ENCODE measurements around the gene OTUD5.

OTUD5 gene

DNA sequence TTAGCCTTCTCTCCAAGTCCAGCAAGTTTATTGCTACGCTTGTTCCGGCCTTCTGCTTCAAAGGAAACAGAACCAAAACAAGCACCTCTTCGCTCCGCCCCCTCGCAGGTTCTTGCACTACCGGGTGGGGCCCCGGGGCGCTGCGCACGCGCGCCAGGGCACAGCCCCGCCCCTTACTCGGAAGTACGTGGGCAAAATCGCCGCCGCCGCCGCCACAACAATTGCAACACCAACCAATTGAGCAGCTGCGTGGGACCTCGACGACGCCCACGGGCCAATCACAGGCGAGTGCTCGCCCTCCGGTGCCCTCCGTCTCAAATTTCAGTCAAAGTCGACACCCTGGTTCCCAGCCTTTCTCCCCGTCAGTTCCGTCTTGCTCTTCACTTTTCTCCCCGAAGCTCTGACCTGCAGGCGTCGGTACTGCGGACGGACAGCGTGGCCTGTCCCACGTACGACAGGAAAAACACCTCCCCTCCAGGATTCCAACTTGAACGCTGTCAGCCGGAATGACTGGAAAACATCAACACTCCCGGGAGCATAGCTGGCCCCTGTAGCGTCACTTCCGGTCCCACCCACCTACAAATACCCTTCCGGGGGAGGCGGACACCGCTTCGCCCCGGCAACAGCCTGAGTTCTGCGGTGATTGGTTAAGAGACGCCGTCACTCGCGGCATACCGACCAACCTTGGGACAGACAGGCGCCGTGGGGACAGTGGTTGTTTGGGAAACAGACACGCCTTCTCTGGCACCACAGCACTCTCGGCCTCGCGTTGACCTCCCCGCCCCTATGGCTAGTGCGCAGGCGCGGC lies 624 bp upstream of the OTUD5 start (continued):
- TF ChIP-seq HOXC10 (CRISPR knock-in tag; IDR thresholded peaks at IDR 0.05) (no peak), OVOL3 (tag by site-specific recombination; IDR thresholded peaks at IDR 0.05) (no peak), HOXA7 (CRISPR knock-in tag; IDR thresholded peaks at IDR 0.05; ENCODE audit: borderline replicate concordance) (no peak), SP7 (tag by site-specific recombination; IDR thresholded peaks at IDR 0.05) (peak; percentile 9; the same call in 1 of the 2 replicates), ZBTB48 (tag by site-specific recombination; IDR thresholded peaks at IDR 0.05) (0 out of 2 replicates have a peak, but pooled peaks have one; percentile 34), ZNF777 (tag by site-specific recombination; IDR thresholded peaks at IDR 0.05; ENCODE audit: borderline replicate concordance) (no peak), ZEB2 (tag by site-specific recombination; IDR thresholded peaks at IDR 0.05) (no peak; the same call in 1 of the 2 replicates), ZNF211 (tag by site-specific recombination; IDR thresholded peaks at IDR 0.05; ENCODE audit: low read depth) (no peak), ZNF560 (tag by site-specific recombination; IDR thresholded peaks at IDR 0.05; ENCODE audit: borderline replicate concordance) (no peak), ZNF548 (tag by site-specific recombination; IDR thresholded peaks at IDR 0.05) (no peak), EGR2 (tag by site-specific recombination; IDR thresholded peaks at IDR 0.05; ENCODE audit: low read depth) (peak; percentile 85), ZXDB (tag by site-specific recombination; IDR thresholded peaks at IDR 0.05) (peak; percentile 60), TRIM28 (IDR thresholded peaks at IDR 0.05; ENCODE audit: borderline replicate concordance, low read length) (no peak), ZNF37A (tag by site-specific recombination; IDR thresholded peaks at IDR 0.05) (no peak), ZNF629 (tag by site-specific recombination; IDR thresholded peaks at IDR 0.05) (peak; percentile 83), ZNF837 (tag by site-specific recombination; IDR thresholded peaks at IDR 0.05) (no peak), ZNF571 (tag by site-specific recombination; IDR thresholded peaks at IDR 0.05) (no peak), ZNF121 (tag by site-specific recombination; IDR thresholded peaks at IDR 0.05) (no peak)
- TF ChIP-seq, protein P1, sequence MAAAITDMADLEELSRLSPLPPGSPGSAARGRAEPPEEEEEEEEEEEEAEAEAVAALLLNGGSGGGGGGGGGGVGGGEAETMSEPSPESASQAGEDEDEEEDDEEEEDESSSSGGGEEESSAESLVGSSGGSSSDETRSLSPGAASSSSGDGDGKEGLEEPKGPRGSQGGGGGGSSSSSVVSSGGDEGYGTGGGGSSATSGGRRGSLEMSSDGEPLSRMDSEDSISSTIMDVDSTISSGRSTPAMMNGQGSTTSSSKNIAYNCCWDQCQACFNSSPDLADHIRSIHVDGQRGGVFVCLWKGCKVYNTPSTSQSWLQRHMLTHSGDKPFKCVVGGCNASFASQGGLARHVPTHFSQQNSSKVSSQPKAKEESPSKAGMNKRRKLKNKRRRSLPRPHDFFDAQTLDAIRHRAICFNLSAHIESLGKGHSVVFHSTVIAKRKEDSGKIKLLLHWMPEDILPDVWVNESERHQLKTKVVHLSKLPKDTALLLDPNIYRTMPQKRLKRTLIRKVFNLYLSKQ (tag by site-specific recombination; IDR thresholded peaks at IDR 0.05; ENCODE audit: borderline replicate concordance): no peak
- TF ChIP-seq, protein P2, sequence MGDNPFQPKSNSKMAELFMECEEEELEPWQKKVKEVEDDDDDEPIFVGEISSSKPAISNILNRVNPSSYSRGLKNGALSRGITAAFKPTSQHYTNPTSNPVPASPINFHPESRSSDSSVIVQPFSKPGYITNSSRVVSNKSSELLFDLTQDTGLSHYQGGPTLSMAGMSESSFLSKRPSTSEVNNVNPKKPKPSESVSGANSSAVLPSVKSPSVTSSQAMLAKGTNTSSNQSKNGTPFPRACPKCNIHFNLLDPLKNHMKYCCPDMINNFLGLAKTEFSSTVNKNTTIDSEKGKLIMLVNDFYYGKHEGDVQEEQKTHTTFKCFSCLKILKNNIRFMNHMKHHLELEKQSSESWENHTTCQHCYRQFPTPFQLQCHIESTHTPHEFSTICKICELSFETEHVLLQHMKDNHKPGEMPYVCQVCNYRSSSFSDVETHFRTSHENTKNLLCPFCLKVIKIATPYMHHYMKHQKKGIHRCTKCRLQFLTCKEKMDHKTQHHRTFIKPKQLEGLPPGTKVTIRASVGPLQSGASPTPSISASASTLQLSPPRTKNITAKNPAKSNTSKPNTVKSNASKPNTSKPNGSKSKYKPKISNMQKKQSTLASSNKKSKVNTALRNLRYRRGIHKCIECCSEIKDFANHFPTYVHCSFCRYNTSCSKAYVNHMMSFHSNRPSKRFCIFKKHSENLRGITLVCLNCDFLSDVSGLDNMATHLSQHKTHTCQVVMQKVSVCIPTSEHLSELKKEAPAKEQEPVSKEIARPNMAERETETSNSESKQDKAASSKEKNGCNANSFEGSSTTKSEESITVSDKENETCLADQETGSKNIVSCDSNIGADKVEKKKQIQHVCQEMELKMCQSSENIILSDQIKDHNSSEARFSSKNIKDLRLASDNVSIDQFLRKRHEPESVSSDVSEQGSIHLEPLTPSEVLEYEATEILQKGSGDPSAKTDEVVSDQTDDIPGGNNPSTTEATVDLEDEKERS (tag by site-specific recombination; IDR thresholded peaks at IDR 0.05): no peak
- TF ChIP-seq, protein P3, sequence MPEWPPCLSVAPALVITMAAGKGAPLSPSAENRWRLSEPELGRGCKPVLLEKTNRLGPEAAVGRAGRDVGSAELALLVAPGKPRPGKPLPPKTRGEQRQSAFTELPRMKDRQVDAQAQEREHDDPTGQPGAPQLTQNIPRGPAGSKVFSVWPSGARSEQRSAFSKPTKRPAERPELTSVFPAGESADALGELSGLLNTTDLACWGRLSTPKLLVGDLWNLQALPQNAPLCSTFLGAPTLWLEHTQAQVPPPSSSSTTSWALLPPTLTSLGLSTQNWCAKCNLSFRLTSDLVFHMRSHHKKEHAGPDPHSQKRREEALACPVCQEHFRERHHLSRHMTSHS (tag by site-specific recombination; IDR thresholded peaks at IDR 0.05): no peak
- TF ChIP-seq, protein P4, sequence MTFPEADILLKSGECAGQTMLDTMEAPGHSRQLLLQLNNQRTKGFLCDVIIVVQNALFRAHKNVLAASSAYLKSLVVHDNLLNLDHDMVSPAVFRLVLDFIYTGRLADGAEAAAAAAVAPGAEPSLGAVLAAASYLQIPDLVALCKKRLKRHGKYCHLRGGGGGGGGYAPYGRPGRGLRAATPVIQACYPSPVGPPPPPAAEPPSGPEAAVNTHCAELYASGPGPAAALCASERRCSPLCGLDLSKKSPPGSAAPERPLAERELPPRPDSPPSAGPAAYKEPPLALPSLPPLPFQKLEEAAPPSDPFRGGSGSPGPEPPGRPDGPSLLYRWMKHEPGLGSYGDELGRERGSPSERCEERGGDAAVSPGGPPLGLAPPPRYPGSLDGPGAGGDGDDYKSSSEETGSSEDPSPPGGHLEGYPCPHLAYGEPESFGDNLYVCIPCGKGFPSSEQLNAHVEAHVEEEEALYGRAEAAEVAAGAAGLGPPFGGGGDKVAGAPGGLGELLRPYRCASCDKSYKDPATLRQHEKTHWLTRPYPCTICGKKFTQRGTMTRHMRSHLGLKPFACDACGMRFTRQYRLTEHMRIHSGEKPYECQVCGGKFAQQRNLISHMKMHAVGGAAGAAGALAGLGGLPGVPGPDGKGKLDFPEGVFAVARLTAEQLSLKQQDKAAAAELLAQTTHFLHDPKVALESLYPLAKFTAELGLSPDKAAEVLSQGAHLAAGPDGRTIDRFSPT (tag by site-specific recombination; IDR thresholded peaks at IDR 0.05): peak; percentile 81
- TF ChIP-seq, protein P5, sequence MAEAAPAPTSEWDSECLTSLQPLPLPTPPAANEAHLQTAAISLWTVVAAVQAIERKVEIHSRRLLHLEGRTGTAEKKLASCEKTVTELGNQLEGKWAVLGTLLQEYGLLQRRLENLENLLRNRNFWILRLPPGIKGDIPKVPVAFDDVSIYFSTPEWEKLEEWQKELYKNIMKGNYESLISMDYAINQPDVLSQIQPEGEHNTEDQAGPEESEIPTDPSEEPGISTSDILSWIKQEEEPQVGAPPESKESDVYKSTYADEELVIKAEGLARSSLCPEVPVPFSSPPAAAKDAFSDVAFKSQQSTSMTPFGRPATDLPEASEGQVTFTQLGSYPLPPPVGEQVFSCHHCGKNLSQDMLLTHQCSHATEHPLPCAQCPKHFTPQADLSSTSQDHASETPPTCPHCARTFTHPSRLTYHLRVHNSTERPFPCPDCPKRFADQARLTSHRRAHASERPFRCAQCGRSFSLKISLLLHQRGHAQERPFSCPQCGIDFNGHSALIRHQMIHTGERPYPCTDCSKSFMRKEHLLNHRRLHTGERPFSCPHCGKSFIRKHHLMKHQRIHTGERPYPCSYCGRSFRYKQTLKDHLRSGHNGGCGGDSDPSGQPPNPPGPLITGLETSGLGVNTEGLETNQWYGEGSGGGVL (tag by site-specific recombination; IDR thresholded peaks at IDR 0.05): no peak
- TF ChIP-seq, protein P6, sequence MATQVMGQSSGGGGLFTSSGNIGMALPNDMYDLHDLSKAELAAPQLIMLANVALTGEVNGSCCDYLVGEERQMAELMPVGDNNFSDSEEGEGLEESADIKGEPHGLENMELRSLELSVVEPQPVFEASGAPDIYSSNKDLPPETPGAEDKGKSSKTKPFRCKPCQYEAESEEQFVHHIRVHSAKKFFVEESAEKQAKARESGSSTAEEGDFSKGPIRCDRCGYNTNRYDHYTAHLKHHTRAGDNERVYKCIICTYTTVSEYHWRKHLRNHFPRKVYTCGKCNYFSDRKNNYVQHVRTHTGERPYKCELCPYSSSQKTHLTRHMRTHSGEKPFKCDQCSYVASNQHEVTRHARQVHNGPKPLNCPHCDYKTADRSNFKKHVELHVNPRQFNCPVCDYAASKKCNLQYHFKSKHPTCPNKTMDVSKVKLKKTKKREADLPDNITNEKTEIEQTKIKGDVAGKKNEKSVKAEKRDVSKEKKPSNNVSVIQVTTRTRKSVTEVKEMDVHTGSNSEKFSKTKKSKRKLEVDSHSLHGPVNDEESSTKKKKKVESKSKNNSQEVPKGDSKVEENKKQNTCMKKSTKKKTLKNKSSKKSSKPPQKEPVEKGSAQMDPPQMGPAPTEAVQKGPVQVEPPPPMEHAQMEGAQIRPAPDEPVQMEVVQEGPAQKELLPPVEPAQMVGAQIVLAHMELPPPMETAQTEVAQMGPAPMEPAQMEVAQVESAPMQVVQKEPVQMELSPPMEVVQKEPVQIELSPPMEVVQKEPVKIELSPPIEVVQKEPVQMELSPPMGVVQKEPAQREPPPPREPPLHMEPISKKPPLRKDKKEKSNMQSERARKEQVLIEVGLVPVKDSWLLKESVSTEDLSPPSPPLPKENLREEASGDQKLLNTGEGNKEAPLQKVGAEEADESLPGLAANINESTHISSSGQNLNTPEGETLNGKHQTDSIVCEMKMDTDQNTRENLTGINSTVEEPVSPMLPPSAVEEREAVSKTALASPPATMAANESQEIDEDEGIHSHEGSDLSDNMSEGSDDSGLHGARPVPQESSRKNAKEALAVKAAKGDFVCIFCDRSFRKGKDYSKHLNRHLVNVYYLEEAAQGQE (tag by site-specific recombination; IDR thresholded peaks at IDR 0.05): no peak
- TF ChIP-seq, protein P7, sequence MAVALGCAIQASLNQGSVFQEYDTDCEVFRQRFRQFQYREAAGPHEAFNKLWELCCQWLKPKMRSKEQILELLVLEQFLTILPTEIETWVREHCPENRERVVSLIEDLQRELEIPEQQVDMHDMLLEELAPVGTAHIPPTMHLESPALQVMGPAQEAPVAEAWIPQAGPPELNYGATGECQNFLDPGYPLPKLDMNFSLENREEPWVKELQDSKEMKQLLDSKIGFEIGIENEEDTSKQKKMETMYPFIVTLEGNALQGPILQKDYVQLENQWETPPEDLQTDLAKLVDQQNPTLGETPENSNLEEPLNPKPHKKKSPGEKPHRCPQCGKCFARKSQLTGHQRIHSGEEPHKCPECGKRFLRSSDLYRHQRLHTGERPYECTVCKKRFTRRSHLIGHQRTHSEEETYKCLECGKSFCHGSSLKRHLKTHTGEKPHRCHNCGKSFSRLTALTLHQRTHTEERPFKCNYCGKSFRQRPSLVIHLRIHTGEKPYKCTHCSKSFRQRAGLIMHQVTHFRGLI (tag by site-specific recombination; IDR thresholded peaks at IDR 0.05): no peak
